ENCODE data around the gene ZNF488. TPM values are rescaled to one million over a fixed set of nuclear protein-coding genes. Genes with fewer than 3 reads are reported as not detected.

Gene ZNF488
- total and polyA plus RNA-seq, 2 donors (not counting 1 experiment from before 2014, with no cell fraction given) = not detected

DNA sequence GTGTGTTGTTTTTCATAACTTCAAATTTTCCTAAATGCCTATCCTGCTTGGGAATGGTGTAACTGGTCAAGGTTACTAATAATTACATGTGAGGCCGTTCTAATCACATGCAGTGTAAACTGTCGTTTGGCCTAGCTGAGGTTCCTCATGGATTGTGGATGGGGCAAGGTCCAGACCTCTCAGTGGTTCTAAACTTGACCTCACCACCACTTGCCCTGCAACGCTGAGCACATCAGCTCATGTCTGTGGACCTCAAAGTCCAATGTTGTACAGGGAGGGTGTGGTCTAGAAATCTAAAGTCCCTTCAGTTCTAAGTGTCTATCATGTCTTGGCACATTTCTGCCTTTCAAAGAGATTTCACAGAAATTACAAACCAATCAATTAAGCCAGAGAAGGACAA, 20.3 kb downstream of the ZNF488 start:
- Histone ChIP-seq H4K20me1 (ENCODE audit: control insufficient read depth, insufficient read depth, low read length, poor library complexity, severe bottlenecking) (no peaks in the 10 kb centered on the region), H2AFZ (ENCODE audit: insufficient read depth, low read depth, low read length, poor library complexity, severe bottlenecking) (no peak overlapping the region), H3K36me3 (replicated peaks in 1 of 2; ENCODE audit: control extremely low read depth in 1 of 2, control insufficient read depth in 1 of 2, extremely low read depth in 1 of 2, insufficient read depth in 2 of 2, low read length in 1 of 2) (no peaks in the 10 kb centered on the region), H3K27ac (ENCODE audit: low read length in 2 of 2) (no peak overlapping the region), H3K9me3 (ENCODE audit: control extremely low read depth in 1 of 3, control insufficient read depth in 2 of 3, insufficient read depth in 1 of 3, low read length in 2 of 3) (no peaks in the 10 kb centered on the region), H3K79me2 (ENCODE audit: control insufficient read depth, insufficient read depth, low read length) (no peaks in the 10 kb centered on the region), H3K4me3 (ENCODE audit: control extremely low read depth in 1 of 5, extremely low read depth in 1 of 5, insufficient read depth in 1 of 5, low read depth in 2 of 5, low read length in 4 of 5) (no peak overlapping the region), H3K27me3 (replicated peaks in 1 of 4; ENCODE audit: control extremely low read depth in 1 of 4, control insufficient read depth in 3 of 4, insufficient read depth in 4 of 4, low read length in 3 of 4) (no peaks in the 10 kb centered on the region), H3K9ac (ENCODE audit: low read length) (no peak overlapping the region), H3K4me1 (ENCODE audit: control insufficient read depth in 2 of 2, insufficient read depth in 2 of 2, low read length in 2 of 2) (no peaks in the 10 kb centered on the region), H3K4me2 (replicated peaks; ENCODE audit: low read depth, low read length, poor library complexity, severe bottlenecking) (no peak overlapping the region)
- TF ChIP-seq EZH2 (IDR thresholded peaks at IDR 0.05; ENCODE audit: borderline replicate concordance, insufficient read depth, low read depth, low read length, poor library complexity, severe bottlenecking) (no peak), CTCF (IDR thresholded peaks at IDR 0.05) (no peak)
- CTCF ChIA-PET = no interaction called here
- POLR2A ChIA-PET = no interaction called here
- Mint-ChIP-seq H3K27ac (no peak overlapping the region), H3K4me1 (no peaks in the 10 kb centered on the region), H3K4me3 (no peak overlapping the region), H3K9me3 (ENCODE audit: insufficient read depth) (no peaks in the 10 kb centered on the region), H3K27me3 (no peaks in the 10 kb centered on the region)
- no CpG with 5 or more reads among the region's 3 CpGs for WGBS (ENCODE audit: insufficient coverage)
- no peak for ATAC-seq (ENCODE audit: low read depth)
- intact Hi-C loops (cut with micrococcal nuclease) = no loop called here
- no peak for DNase-seq

DNA sequence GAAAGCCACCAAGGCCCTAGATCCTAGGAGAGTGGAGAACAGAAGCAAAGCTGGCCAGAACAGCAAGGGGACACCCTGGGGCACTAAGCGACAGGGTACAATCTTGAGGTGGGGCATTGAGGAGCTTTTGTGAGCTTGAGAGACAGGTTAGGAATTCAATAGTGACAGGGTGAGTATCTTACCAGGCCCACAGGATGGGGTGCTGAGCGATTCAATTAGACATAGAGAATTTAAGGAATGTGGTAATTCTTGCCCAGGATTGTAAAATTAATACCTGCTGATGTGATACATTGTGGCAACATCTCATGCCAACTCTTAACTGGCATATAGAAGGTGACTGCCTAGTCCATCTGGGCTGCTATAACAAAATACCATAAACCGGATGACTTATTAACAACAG, 21.9 kb downstream of the ZNF488 start:
- H3K9me3 ChIP-seq (ENCODE audit: control extremely low read depth in 1 of 3, control insufficient read depth in 2 of 3, insufficient read depth in 1 of 3, low read length in 2 of 3) = no peaks in the 10 kb centered on the region
- H3K4me1 Mint-ChIP-seq = no peaks in the 10 kb centered on the region
- TF ChIP-seq CTCF (IDR thresholded peaks at IDR 0.05) (no peak), EZH2 (IDR thresholded peaks at IDR 0.05; ENCODE audit: borderline replicate concordance, insufficient read depth, low read depth, low read length, poor library complexity, severe bottlenecking) (no peak)
- H2AFZ ChIP-seq (ENCODE audit: insufficient read depth, low read depth, low read length, poor library complexity, severe bottlenecking) = no peak overlapping the region
- no peak overlapping the region for H3K4me2 ChIP-seq (replicated peaks; ENCODE audit: low read depth, low read length, poor library complexity, severe bottlenecking)
- no peak overlapping the region for H3K9ac ChIP-seq (ENCODE audit: low read length)
- H3K27me3 Mint-ChIP-seq = no peaks in the 10 kb centered on the region
- H3K27ac ChIP-seq (ENCODE audit: low read length in 2 of 2) = no peak overlapping the region
- H3K27me3 ChIP-seq (replicated peaks in 1 of 4; ENCODE audit: control extremely low read depth in 1 of 4, control insufficient read depth in 3 of 4, insufficient read depth in 4 of 4, low read length in 3 of 4) = no peaks in the 10 kb centered on the region
- no peak overlapping the region for H3K4me3 Mint-ChIP-seq
- H3K36me3 ChIP-seq (replicated peaks in 1 of 2; ENCODE audit: control extremely low read depth in 1 of 2, control insufficient read depth in 1 of 2, extremely low read depth in 1 of 2, insufficient read depth in 2 of 2, low read length in 1 of 2) = no peaks in the 10 kb centered on the region
- DNase-seq (no peak), ATAC-seq (ENCODE audit: low read depth) (no peak)
- WGBS (ENCODE audit: insufficient coverage) = 100% methylated on average over 2 of the region's 3 CpGs
- H3K9me3 Mint-ChIP-seq (ENCODE audit: insufficient read depth) = no peaks in the 10 kb centered on the region
- H3K79me2 ChIP-seq (ENCODE audit: control insufficient read depth, insufficient read depth, low read length) = no peaks in the 10 kb centered on the region
- POLR2A ChIA-PET = no interaction called here
- intact Hi-C loops (cut with micrococcal nuclease) = no loop called here
- no peak overlapping the region for H3K4me3 ChIP-seq (ENCODE audit: control extremely low read depth in 1 of 5, extremely low read depth in 1 of 5, insufficient read depth in 1 of 5, low read depth in 2 of 5, low read length in 4 of 5)
- no peaks in the 10 kb centered on the region for H3K4me1 ChIP-seq (ENCODE audit: control insufficient read depth in 2 of 2, insufficient read depth in 2 of 2, low read length in 2 of 2)
- no peaks in the 10 kb centered on the region for H4K20me1 ChIP-seq (ENCODE audit: control insufficient read depth, insufficient read depth, low read length, poor library complexity, severe bottlenecking)
- CTCF ChIA-PET = no interaction called here
- H3K27ac Mint-ChIP-seq = no peak overlapping the region

Measured in B cell (primary cell).